Activated B cell treated with CpG ODN at 0.5 μM for 24 hours (primary cell): Measurements from ENCODE around the gene PCDHGA1. TPM values are rescaled to one million over a fixed set of nuclear protein-coding genes. Genes with fewer than 3 reads are reported as not detected.

Experiments
- ATAC-seq: fragments of 200-7000 bp; cut with Tn5 transposase; one replicate; pipeline ENCODE4 v1.10.0; 2021; ENCODE audit warnings: low read depth, mild to moderate bottlenecking, moderate library complexity
- CTCF ChIA-PET: fragments of 350-600 bp; sonication (Branson Sonifier 250); formaldehyde crosslinking; loops from one replicate; lab custom pipeline; 2021; ENCODE audit warnings: antibody characterized with exemption; lab: Charles Lee
- POLR2A ChIA-PET: fragments of 350-600 bp; sonication (Branson Sonifier 250); formaldehyde crosslinking; loops from one replicate; lab custom pipeline; 2021; ENCODE audit warnings: antibody characterized with exemption; lab: Charles Lee
- DNase-seq: peaks from one replicate; pipeline ENCODE4 v3.0.0; 2022
- H3K27ac Mint-ChIP-seq: one replicate; pipeline ENCODE4 v1.8.0; 2020; ENCODE audit warnings: mixed read lengths
- H3K27me3 Mint-ChIP-seq: one replicate; pipeline ENCODE4 v1.8.0; 2021; ENCODE audit warnings: mixed read lengths
- H3K36me3 Mint-ChIP-seq: one replicate; pipeline ENCODE4 v1.8.0; 2021; ENCODE audit warnings: low read depth, mixed read lengths
- H3K4me1 Mint-ChIP-seq: one replicate; pipeline ENCODE4 v1.8.0; 2021; ENCODE audit warnings: mixed read lengths
- H3K4me3 Mint-ChIP-seq: one replicate; pipeline ENCODE4 v1.8.0; 2020; ENCODE audit warnings: mild to moderate bottlenecking, mixed read lengths
- H3K9me3 Mint-ChIP-seq: one replicate; pipeline ENCODE4 v1.8.0; 2020; ENCODE audit warnings: mixed read lengths
- intact Hi-C: fragments of 100-400 bp; cut with micrococcal nuclease; formaldehyde crosslinking; loops from one replicate; pipeline ENCODE4 v1.15.1; 2024
- total RNA-seq: library from RNA; stranded (reverse); gene quantifications from 2 replicates; pipeline ENCODE4 v1.2.3, GENCODE V29; 2022
- TF ChIP-seq, protein P1 (sequence below): fragments of 200-600 bp; IDR thresholded peaks from one replicate; pipeline ENCODE4 v1.8.0; 2022; ENCODE audit warnings: antibody characterized with exemption, mild to moderate bottlenecking

The PCDHGA1 gene
- total RNA-seq, 1 donor from 2014 or later: 0.29 TPM

DNA sequence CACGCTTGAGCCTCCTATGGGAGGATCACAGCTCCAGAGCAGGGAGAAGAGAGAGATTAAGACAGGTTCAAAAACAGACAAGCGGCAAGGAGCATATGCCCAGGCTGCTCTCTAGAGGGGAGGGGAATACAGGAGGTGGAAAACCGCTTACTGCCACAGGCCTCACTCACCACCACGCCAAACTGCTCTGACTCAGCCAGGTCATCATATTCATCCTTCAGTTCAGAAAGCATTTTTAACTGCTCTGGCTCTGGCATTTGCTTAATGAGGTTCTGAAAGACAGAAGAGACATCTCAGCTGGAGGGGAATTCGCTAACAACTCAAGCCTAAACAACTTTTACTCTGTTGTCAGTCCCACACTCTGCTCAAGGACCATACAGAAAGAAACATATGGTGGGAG lies 198.7 kb downstream of the PCDHGA1 start:
- H3K27ac Mint-ChIP-seq: no peak overlapping the region
- no peak overlapping the region for H3K4me3 Mint-ChIP-seq
- no peaks in the 10 kb centered on the region for H3K27me3 Mint-ChIP-seq
- POLR2A ChIA-PET: no interaction called here
- peaks cover 10% of the 10 kb centered on the region for H3K4me1 Mint-ChIP-seq
- H3K9me3 Mint-ChIP-seq: no peaks in the 10 kb centered on the region
- no peak for DNase-seq
- intact Hi-C loops: no loop called here
- no peak for ATAC-seq
- TF ChIP-seq, protein P1, sequence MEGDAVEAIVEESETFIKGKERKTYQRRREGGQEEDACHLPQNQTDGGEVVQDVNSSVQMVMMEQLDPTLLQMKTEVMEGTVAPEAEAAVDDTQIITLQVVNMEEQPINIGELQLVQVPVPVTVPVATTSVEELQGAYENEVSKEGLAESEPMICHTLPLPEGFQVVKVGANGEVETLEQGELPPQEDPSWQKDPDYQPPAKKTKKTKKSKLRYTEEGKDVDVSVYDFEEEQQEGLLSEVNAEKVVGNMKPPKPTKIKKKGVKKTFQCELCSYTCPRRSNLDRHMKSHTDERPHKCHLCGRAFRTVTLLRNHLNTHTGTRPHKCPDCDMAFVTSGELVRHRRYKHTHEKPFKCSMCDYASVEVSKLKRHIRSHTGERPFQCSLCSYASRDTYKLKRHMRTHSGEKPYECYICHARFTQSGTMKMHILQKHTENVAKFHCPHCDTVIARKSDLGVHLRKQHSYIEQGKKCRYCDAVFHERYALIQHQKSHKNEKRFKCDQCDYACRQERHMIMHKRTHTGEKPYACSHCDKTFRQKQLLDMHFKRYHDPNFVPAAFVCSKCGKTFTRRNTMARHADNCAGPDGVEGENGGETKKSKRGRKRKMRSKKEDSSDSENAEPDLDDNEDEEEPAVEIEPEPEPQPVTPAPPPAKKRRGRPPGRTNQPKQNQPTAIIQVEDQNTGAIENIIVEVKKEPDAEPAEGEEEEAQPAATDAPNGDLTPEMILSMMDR: no peak
- CTCF ChIA-PET: interaction anchor here (1.5 kb wide), 1 partner anchor 99 kb away, joined by 8 read pairs; the partner anchor contains the start of gene PCDHGA12
- peaks cover 5% of the 10 kb centered on the region for H3K36me3 Mint-ChIP-seq

DNA sequence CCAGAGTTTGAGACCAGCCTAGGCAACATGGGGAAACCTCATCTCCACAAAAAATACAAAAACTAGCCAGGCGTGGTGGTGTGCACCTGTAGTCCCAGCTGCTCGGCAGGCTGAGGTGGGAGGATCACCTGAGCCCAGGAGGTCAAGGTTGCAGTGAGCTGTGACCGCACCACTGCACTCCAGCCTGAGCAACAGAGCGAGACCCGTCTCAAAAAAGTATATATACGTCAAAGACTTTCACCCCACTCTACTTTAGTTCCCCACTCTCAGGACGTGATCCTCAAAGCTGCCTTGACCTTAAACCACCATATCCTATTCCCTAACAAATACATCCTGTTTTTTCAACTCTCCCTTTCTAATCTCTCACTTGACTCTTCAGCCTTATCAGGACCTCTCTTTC lies 199.6 kb downstream of the PCDHGA1 start:
- intact Hi-C loops: no loop called here
- TF ChIP-seq, protein P1: no peak
- H3K27ac Mint-ChIP-seq: no peak overlapping the region
- ATAC-seq (peak; percentile 36), DNase-seq (no peak)
- H3K9me3 Mint-ChIP-seq: no peaks in the 10 kb centered on the region
- peaks cover 14% of the 10 kb centered on the region for H3K36me3 Mint-ChIP-seq
- H3K4me3 Mint-ChIP-seq: peak overlapping the region; percentile 7
- CTCF ChIA-PET: no interaction called here
- POLR2A ChIA-PET: no interaction called here
- peaks cover 4% of the 10 kb centered on the region for H3K4me1 Mint-ChIP-seq
- H3K27me3 Mint-ChIP-seq: no peaks in the 10 kb centered on the region

DNA sequence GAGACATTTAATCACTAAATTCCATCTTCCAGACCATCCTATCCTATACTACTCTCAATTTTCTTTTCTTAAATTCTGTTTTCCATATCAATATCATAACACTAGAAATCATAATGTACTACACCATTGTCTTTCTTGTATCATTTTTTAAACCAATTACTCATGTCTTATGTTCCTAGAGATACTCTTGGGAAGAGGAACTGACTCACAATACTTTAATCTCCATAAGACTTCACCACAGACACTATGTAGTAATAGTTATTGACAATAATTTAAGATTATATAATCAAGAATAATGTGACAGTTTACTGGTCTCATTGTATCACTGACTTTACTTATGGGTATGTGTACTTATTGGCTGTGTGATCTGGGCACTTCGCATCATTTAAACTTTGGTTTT lies 202.4 kb downstream of the PCDHGA1 start:
- CTCF ChIA-PET: no interaction called here
- POLR2A ChIA-PET: no interaction called here
- Mint-ChIP-seq H3K9me3 (no peaks in the 10 kb centered on the region), H3K27ac (no peak overlapping the region), H3K4me1 (no peaks in the 10 kb centered on the region), H3K4me3 (no peak overlapping the region), H3K36me3 (peaks cover 30% of the 10 kb centered on the region), H3K27me3 (no peaks in the 10 kb centered on the region)
- TF ChIP-seq, protein P1: no peak
- ATAC-seq (no peak), DNase-seq (no peak)
- intact Hi-C loops: no loop called here

DNA sequence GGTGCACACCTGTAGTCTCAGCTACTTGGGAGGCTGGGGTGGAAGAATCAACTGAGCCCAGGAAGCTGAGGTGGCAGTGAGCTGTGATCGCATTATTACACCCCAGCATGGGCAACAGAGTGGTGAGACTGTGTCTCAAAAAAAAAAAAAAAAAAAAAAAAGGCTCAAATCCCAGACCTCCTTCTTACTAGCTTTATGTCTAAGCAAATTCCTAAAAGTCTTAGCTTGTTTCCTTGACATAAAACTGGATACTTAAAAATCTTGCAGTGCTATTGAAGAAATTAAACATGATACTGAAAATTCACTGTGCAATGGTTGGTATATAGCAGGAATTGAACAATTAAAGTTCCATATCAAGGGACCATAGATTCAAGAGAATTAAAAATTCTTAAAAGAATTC lies 203.6 kb downstream of the PCDHGA1 start:
- Mint-ChIP-seq H3K4me3 (no peak overlapping the region), H3K9me3 (no peaks in the 10 kb centered on the region), H3K4me1 (no peaks in the 10 kb centered on the region), H3K27me3 (no peaks in the 10 kb centered on the region), H3K27ac (no peak overlapping the region), H3K36me3 (peaks cover 30% of the 10 kb centered on the region)
- DNase-seq: no peak
- intact Hi-C loops: no loop called here
- ChIA-PET POLR2A (no interaction called here), CTCF (interaction anchor here (0.7 to 1.0 kb wide), 2 partner anchors 30 to 42 kb away, joined by 4 read pairs; no protein-coding TSS in a partner anchor)
- TF ChIP-seq, protein P1: no peak
- no peak for ATAC-seq

DNA sequence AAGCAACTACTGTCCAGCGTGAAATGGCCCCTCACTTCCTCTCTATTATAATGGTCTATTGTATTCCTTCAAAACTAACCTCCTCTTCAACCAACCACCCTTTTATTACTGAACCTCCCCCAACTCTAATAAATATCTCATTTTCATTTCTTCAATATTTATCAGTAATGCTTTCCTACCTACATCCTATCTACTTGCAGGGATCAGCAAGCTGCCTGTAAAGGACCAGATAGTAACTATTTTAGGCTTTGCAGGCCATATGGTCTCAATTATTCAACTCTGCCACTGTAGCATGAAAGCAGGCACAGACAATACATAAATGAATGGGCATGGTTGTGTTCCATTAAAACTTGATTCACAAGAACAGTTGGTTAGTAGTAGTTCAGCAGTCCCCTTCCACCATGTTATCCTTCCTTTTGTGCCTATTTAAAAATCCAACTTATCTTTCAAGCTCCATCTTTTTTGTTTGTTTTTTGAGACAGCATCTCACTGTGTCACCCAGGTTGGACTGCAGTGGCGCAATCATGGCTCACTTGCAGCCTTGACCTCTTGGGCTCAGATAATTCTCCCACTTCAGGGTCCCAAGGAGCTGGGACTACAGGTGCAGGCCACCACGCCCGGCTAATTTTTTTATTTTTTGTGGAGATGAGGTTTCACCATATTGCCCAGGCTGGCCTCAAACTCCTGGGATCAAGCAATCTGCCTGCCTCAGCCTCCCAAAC lies 204.3 kb downstream of the PCDHGA1 start:
- no peaks in the 10 kb centered on the region for H3K9me3 Mint-ChIP-seq
- H3K4me1 Mint-ChIP-seq: no peaks in the 10 kb centered on the region
- ChIA-PET POLR2A (no interaction called here), CTCF (interaction anchor here (0.8 to 1.2 kb wide), 2 partner anchors 10 to 30 kb away, joined by 3 read pairs; no protein-coding TSS in a partner anchor)
- H3K36me3 Mint-ChIP-seq: peaks cover 34% of the 10 kb centered on the region
- DNase-seq (no peak), ATAC-seq (no peak)
- TF ChIP-seq, protein P1: no peak
- no peaks in the 10 kb centered on the region for H3K27me3 Mint-ChIP-seq
- intact Hi-C loops: no loop called here
- no peak overlapping the region for H3K27ac Mint-ChIP-seq
- no peak overlapping the region for H3K4me3 Mint-ChIP-seq
